OCI-LY7 (cell line): ENCODE measurements around the gene PRDM5. TPM values are rescaled to one million over a fixed set of nuclear protein-coding genes. Genes with fewer than 3 reads are reported as not detected.

Source experiments
- BruUV-seq: library from RNA; stranded (reverse); fragments of 400-500 nt; replicated peaks from 2 replicates; lab custom pipeline; 2021; lab: Mats Ljungman, UMichigan
- CTCF ChIA-PET: fragments of 300-600 bp; sonication (Branson Sonifier 250); formaldehyde crosslinking; loops from one replicate; lab custom pipeline; 2022; ENCODE audit warnings: antibody characterized with exemption; ENCODE audit not compliant: unreplicated experiment; lab: Charles Lee
- POLR2A ChIA-PET: fragments of 300-600 bp; sonication (Branson Sonifier 250); formaldehyde crosslinking; loops from one replicate; lab custom pipeline; 2022; ENCODE audit warnings: antibody characterized with exemption; lab: Charles Lee
- DNase-seq: peaks from one replicate; pipeline ENCODE4 v3.0.0-alpha.2; 2015; ENCODE audit warnings: low spot score
- H2AFZ ChIP-seq: fragments of 200-600 bp; sonication (generic), shearing (Covaris generic); 2 replicates; pipeline ENCODE4 v1.6.1; 2014; ENCODE audit warnings: mild to moderate bottlenecking, antibody characterized with exemption, low read length, moderate library complexity
- H3K27ac ChIP-seq: fragments of 200-600 bp; sonication (generic); 2 replicates; pipeline ENCODE4 v1.5.1; 2014; ENCODE audit warnings: mixed run types, low read depth, mild to moderate bottlenecking, moderate library complexity, low read length, inconsistent platforms; ENCODE audit not compliant: poor library complexity, severe bottlenecking
- H3K36me3 ChIP-seq: fragments of 200-600 bp; sonication (generic); 2 replicates; pipeline ENCODE4 v1.6.1; 2014; ENCODE audit warnings: mild to moderate bottlenecking, antibody characterized with exemption, low read length, moderate library complexity, mixed read lengths; ENCODE audit not compliant: insufficient read depth
- H3K4me1 ChIP-seq: fragments of 200-600 bp; sonication (generic); 2 replicates; pipeline ENCODE4 v1.5.1; 2014; ENCODE audit warnings: mild to moderate bottlenecking, low read length; ENCODE audit not compliant: insufficient read depth, poor library complexity, severe bottlenecking
- H3K4me2 ChIP-seq: fragments of 200-600 bp; sonication (generic); 2 replicates; pipeline ENCODE4 v1.6.1; 2014; ENCODE audit warnings: mild to moderate bottlenecking, low read length
- H3K4me3 ChIP-seq: fragments of 200-600 bp; sonication (generic); 2 replicates; pipeline ENCODE4 v1.5.1; 2014; ENCODE audit warnings: mild to moderate bottlenecking, low read depth, low read length; ENCODE audit not compliant: poor library complexity, severe bottlenecking
- H3K79me2 ChIP-seq: fragments of 200-600 bp; sonication (generic); 2 replicates; pipeline ENCODE4 v1.6.1; 2016; ENCODE audit warnings: low read depth, mild to moderate bottlenecking, low read length, moderate library complexity, mixed read lengths; ENCODE audit not compliant: insufficient read depth
- H3K9me2 ChIP-seq: fragments of 200-600 bp; sonication (generic); 2 replicates; pipeline ENCODE4 v1.6.1; 2016; ENCODE audit warnings: mild to moderate bottlenecking, low read length, mixed read lengths; ENCODE audit not compliant: insufficient read depth
- H3K9me3 ChIP-seq: fragments of 200-600 bp; sonication (generic); 2 replicates; pipeline ENCODE4 v1.6.1; 2014; ENCODE audit warnings: mild to moderate bottlenecking, mixed run types, low read length, mixed read lengths
- H4K20me1 ChIP-seq: fragments of 200-600 bp; sonication (generic); 2 replicates; pipeline ENCODE4 v1.6.1; 2014; ENCODE audit warnings: mild to moderate bottlenecking, antibody characterized with exemption, low read length, moderate library complexity, mixed read lengths; ENCODE audit not compliant: insufficient read depth
- EZH2phosphoT487 ChIP-seq: fragments of 200-600 bp; sonication (generic); IDR thresholded peaks from 2 replicates; pipeline ENCODE4 v1.6.1; 2018; ENCODE audit warnings: low read depth, borderline replicate concordance, mild to moderate bottlenecking, mixed run types, antibody characterized with exemption, low read length, moderate library complexity, mixed read lengths
- intact Hi-C: fragments of 100-400 bp; cut with micrococcal nuclease; formaldehyde crosslinking; loops from one replicate; pipeline ENCODE4 v1.10.0; 2022; ENCODE audit not compliant: unreplicated experiment
- total RNA-seq, 2 experiments: library from RNA; depleted of rRNA in 1 of 2; stranded (reverse); fragments of >200 nt in 1 of 2; shearing (Covaris generic) in 1 of 2; gene quantifications; 2 replicates each; pipeline ENCODE4 v1.2.3, GENCODE V29; 2014 to 2022
- TF ChIP-seq, protein P1 (sequence below): fragments of 200-600 bp; sonication (generic); conservative IDR thresholded peaks from 2 replicates; pipeline ENCODE4 v1.5.1; 2014; ENCODE audit warnings: mild to moderate bottlenecking, antibody characterized with exemption, low read length, moderate library complexity, mixed read lengths

Gene PRDM5
- total RNA-seq, 2 experiments from 2014 or later, result 0.22 to 0.76 TPM

DNA sequence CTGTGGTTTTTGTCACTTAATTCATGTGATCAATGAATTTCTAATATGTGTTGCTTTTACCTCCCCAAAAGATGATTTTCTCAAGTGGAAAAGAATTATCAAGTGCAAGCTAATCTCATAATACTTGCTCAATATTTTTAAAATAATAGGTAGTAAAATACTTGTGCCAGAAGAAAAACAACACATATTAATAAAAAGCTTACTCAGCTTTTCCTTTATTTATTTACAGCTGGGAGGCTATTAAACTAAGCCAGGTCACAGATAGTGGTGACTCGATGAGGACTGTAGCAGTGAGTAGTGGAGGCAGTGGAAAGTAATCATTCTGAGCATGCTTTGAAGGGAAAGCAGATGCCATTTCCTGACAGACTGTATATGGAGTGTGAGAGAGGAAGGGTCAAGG, 96.1 kb downstream of the PRDM5 start:
- Histone ChIP-seq H3K27ac (no peak overlapping the region), H3K4me3 (no peak overlapping the region), H3K9me2 (no peaks in the 10 kb centered on the region), H3K9me3 (no peaks in the 10 kb centered on the region), H3K4me2 (no peak overlapping the region), H3K79me2 (no peaks in the 10 kb centered on the region), H3K4me1 (no peaks in the 10 kb centered on the region), H2AFZ (no peak overlapping the region; the same call in 1 of the 2 replicates), H3K36me3 (no peaks in the 10 kb centered on the region), H4K20me1 (no peaks in the 10 kb centered on the region)
- CTCF ChIA-PET, result no interaction called here
- BruUV-seq, result no TSS peak
- no peak for DNase-seq
- POLR2A ChIA-PET, result interaction anchor here (0.7 to 1.7 kb wide), 5 partner anchors 9 to 23 kb away, joined by 3 to 4 read pairs (median 3); no protein-coding TSS in a partner anchor
- no peak for TF ChIP-seq EZH2phosphoT487
- TF ChIP-seq, protein P1, sequence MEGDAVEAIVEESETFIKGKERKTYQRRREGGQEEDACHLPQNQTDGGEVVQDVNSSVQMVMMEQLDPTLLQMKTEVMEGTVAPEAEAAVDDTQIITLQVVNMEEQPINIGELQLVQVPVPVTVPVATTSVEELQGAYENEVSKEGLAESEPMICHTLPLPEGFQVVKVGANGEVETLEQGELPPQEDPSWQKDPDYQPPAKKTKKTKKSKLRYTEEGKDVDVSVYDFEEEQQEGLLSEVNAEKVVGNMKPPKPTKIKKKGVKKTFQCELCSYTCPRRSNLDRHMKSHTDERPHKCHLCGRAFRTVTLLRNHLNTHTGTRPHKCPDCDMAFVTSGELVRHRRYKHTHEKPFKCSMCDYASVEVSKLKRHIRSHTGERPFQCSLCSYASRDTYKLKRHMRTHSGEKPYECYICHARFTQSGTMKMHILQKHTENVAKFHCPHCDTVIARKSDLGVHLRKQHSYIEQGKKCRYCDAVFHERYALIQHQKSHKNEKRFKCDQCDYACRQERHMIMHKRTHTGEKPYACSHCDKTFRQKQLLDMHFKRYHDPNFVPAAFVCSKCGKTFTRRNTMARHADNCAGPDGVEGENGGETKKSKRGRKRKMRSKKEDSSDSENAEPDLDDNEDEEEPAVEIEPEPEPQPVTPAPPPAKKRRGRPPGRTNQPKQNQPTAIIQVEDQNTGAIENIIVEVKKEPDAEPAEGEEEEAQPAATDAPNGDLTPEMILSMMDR, result no peak
- intact Hi-C loops, result no loop called here

DNA sequence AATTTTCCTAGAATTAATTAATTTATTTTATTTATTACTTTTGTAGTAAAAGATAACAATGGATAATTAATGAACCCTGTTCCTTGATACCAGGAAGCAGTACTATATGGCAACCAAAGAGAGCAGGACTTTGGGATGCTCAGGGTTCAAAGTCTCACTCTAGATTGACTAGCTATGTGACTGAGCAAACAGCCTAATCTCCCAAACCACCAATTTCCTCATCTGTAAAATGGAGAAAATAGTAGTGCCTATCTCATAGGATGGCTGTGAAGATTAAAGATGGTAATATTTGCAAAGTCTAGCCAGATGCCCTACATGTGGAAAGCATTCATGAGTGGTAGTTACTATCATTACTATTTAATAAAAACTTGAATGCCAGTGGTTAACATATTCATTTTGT, 97.6 kb downstream of the PRDM5 start:
- no peaks in the 10 kb centered on the region for H3K9me2 ChIP-seq
- H3K9me3 ChIP-seq, result no peaks in the 10 kb centered on the region
- DNase-seq, result no peak
- no peak overlapping the region for H3K4me2 ChIP-seq
- H3K4me3 ChIP-seq, result no peak overlapping the region
- no peaks in the 10 kb centered on the region for H3K79me2 ChIP-seq
- BruUV-seq, result no TSS peak
- POLR2A ChIA-PET, result interaction anchor here (0.5 to 1.5 kb wide), 4 partner anchors 11 to 112 kb away, joined by 3 to 5 read pairs (median 3); no protein-coding TSS in a partner anchor
- H3K27ac ChIP-seq, result no peak overlapping the region
- no peaks in the 10 kb centered on the region for H3K36me3 ChIP-seq
- TF ChIP-seq EZH2phosphoT487, result no peak
- TF ChIP-seq, protein P1, result no peak
- H3K4me1 ChIP-seq, result no peaks in the 10 kb centered on the region
- intact Hi-C loops, result no loop called here
- no peak overlapping the region for H2AFZ ChIP-seq
- no peaks in the 10 kb centered on the region for H4K20me1 ChIP-seq
- CTCF ChIA-PET, result no interaction called here

DNA sequence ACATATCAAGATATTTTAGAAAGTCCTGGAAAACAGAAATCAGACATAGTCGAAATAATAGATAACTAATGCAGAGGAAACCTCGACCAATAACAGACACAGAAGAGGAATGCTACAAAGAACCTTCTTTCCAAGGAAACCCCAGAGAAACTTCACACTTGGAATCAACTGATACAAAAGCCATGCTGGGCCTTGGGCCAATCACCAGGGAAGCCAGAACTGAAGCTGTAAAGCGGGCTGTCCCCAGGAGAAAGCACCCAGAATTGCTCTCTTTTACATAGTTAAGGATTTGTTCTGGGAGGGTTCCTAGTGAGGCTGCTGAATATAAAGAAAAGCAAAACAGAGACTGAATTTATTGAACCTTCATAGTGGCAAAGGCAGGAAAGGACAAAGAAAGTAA, 100.5 kb downstream of the PRDM5 start:
- ChIA-PET POLR2A (no interaction called here), CTCF (no interaction called here)
- no peak overlapping the region for H3K4me2 ChIP-seq
- no peaks in the 10 kb centered on the region for H4K20me1 ChIP-seq
- no TSS peak for BruUV-seq
- no peak overlapping the region for H3K27ac ChIP-seq
- H3K36me3 ChIP-seq, result no peaks in the 10 kb centered on the region
- no peaks in the 10 kb centered on the region for H3K9me2 ChIP-seq
- H3K4me3 ChIP-seq, result no peak overlapping the region
- no peaks in the 10 kb centered on the region for H3K9me3 ChIP-seq
- no peaks in the 10 kb centered on the region for H3K4me1 ChIP-seq
- H2AFZ ChIP-seq, result no peak overlapping the region
- H3K79me2 ChIP-seq, result no peaks in the 10 kb centered on the region
- intact Hi-C loops, result no loop called here
- no peak for DNase-seq
- TF ChIP-seq EZH2phosphoT487, result no peak
- TF ChIP-seq, protein P1, result no peak
